Measurements from ENCODE around the gene ART4.

DNA sequence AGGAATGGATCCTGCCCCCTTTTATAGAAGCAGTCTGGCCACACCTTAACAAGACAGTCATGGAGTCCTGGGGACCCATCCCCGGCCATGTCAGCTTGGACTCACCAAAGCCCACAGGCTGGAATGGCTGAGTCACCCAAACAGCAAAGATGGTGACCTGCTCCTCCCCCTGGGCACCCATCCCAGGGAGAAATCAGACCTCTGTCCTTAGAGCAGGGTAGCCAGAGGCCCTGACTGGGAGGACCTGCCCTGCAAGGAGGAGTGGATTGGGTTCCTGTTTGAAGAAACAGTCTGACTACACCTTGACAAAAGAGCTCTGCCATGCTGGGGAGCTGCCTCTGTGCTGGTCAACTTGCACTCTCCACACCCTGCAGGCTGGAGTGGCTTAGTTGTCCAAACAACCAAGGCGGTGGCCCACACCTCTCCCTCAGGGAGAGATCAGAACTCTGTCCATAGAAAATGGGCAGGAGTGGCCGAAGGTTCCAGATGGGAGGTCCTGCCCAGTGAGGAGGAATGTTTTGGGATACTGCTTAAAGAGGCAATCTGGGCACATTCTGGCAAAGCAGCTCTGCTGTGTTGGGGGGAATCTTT, 25.7 kb upstream of the ART4 start:
- TF ChIP-seq, protein P1, sequence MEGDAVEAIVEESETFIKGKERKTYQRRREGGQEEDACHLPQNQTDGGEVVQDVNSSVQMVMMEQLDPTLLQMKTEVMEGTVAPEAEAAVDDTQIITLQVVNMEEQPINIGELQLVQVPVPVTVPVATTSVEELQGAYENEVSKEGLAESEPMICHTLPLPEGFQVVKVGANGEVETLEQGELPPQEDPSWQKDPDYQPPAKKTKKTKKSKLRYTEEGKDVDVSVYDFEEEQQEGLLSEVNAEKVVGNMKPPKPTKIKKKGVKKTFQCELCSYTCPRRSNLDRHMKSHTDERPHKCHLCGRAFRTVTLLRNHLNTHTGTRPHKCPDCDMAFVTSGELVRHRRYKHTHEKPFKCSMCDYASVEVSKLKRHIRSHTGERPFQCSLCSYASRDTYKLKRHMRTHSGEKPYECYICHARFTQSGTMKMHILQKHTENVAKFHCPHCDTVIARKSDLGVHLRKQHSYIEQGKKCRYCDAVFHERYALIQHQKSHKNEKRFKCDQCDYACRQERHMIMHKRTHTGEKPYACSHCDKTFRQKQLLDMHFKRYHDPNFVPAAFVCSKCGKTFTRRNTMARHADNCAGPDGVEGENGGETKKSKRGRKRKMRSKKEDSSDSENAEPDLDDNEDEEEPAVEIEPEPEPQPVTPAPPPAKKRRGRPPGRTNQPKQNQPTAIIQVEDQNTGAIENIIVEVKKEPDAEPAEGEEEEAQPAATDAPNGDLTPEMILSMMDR (IDR thresholded peaks at IDR 0.05; ENCODE audit: insufficient read depth, low read length), result no peak
- TF ChIP-seq POLR2AphosphoS5 (IDR thresholded peaks at IDR 0.05; ENCODE audit: low read depth), result no peak
